NCI-H82 (cell line): ENCODE measurements around the gene ZNF28.
"Not testable (repeated sequence)": the region's sequence is repeated elsewhere in the genome, so short reads cannot be mapped to it uniquely, and the experiment has no call there.

Experiments used
- DNase-seq: peaks from one replicate; lab custom pipeline; 2025; lab: John Stamatoyannopoulos, UW

ZNF28 gene

GRCh38 chr19:52778811-52779210, 42.6 kb downstream of the ZNF28 start:
- DNase-seq, result no peak

GRCh38 chr19:52756447-52756846, 65.0 kb downstream of the ZNF28 start:
- not testable (repeated sequence) for DNase-seq

- no peak for DNase-seq
Observed at GRCh38 chr19:52749780-52750179, 71.7 kb downstream of the ZNF28 start.

GRCh38 chr19:52748336-52748950, 73.0 kb downstream of the ZNF28 start:
- DNase-seq, result peak; percentile 54
